Right lobe of liver (tissue), 6 donors: ENCODE results near the gene SAMD9. TPM values are rescaled to one million over a fixed set of nuclear protein-coding genes. Genes with fewer than 3 reads are reported as not detected.

ENCODE experiments used
- ATAC-seq, 4 donors: fragments of 200-7000 bp; cut with Tn5 transposase; one replicate each; pipeline ENCODE4 v1.9.1; 2020; ENCODE audit warnings: mild to moderate bottlenecking in 4 of 4, moderate library complexity in 4 of 4
- DNase-seq, 3 donors: peaks; one replicate each; pipeline ENCODE4 v3.0.0-alpha.2; 2020
- H3K27ac ChIP-seq, 3 donors: fragments of 200-600 bp; one replicate each; pipeline ENCODE4 v1.8.0; 2022
- H3K27me3 ChIP-seq, 2 donors: fragments of 200-600 bp; one replicate each; pipeline ENCODE4 v1.8.0; 2022
- H3K36me3 ChIP-seq, 4 donors: fragments of 200-600 bp; sonication (generic) in 1 of 4; one replicate each; pipeline versions ENCODE4 v1.5.1 to v1.8.0; 2017 to 2022; ENCODE audit warnings: control low read depth in 1 of 4
- H3K4me1 ChIP-seq, 4 donors: fragments of 200-600 bp; sonication (generic) in 1 of 4; one replicate each; pipeline versions ENCODE4 v1.5.1 to v1.8.0; 2017 to 2022; ENCODE audit warnings: control low read depth in 1 of 4
- H3K4me3 ChIP-seq, 3 donors: fragments of 200-600 bp; one replicate each; pipeline ENCODE4 v1.8.0; 2022
- H3K9me3 ChIP-seq, 4 donors: fragments of 200-600 bp; sonication (generic) in 1 of 4; one replicate each; pipeline versions ENCODE4 v1.5.1 to v1.8.0; 2017 to 2022; ENCODE audit warnings: control low read depth in 1 of 4
- POLR2A ChIP-seq: fragments of 450-650 bp; IDR thresholded peaks from one replicate; pipeline ENCODE4 v1.6.1; 2017; ENCODE audit warnings: antibody characterized with exemption, mild to moderate bottlenecking
- WGBS: methylation state at CpG from one replicate; pipeline ENCODE4 v1.1.6; 2018; ENCODE audit warnings: low coverage, low lambda C conversion rate; ENCODE audit not compliant: insufficient coverage; ENCODE audit errors: missing lambda C conversion rate; 5-methylcytosine and 5-hydroxymethylcytosine counted together
- intact Hi-C, 2 donors: fragments of 100-400 bp; cut with DNase I; formaldehyde crosslinking; loops; one replicate each; pipeline versions ENCODE4 v1.11.2 to v1.14.1; 2022
- total RNA-seq, 6 experiments: library from RNA; depleted of rRNA in 2 of 6; stranded (reverse); fragments of >200 nt in 2 of 6; fragmentation: NEBNext Ultra II Directional in 3 of 6; extraction: Animal tissue kit (Norgen Biotek cat#: 25700) in 3 of 6; gene quantifications; one replicate each; pipeline versions ENCODE4 v1.1.0 to v1.2.4, GENCODE V29; 2016 to 2023
- TF ChIP-seq, protein P1 (sequence below), 4 donors: fragments of 200-600 bp in 3 of 4; fragments of 450-650 bp in 1 of 4; IDR thresholded peaks; one replicate each; pipeline versions ENCODE4 v1.5.1 to v1.8.0; 2016 to 2022; ENCODE audit warnings: antibody characterized with exemption in 4 of 4, mild to moderate bottlenecking in 2 of 4
- donor health status: DM: no; HTN: yes; CAD: no.
- donor health status: DM: no; HTN: no; CAD: no.
- donor health status: DM: no; HTN: no; CAD: no.
- donor health status: DM: no; HTN: yes; CAD: no.
- donor health status: DM: no; HTN: yes; CAD: no.

Gene SAMD9
- total RNA-seq, 6 experiments from 2014 or later = 1.4 to 3.5 (median 2.8) TPM

DNA sequence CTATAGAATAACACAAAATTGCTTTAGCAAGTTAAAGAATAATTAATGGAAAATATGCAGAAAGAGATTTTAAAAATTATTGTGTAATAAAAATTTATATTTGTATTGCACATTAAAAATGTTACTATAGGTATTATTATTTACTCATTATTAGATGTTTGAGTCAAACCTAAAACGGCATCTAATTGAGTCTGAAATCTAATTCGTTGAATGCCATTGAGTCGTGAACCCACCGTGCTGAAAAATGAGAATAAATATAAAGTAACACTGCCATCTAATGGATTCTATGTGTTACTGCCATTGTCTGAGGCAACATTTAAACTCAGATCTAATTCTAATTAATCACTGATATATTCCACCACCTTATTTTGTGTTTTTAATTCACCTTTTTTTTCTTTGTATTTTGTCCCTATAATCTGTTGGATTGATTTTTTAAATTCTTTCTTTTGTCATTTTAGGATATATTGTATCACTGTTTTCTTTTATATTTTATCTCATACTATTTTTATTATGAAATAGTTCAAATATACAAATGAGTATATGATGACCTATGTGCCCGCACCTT lies 62.2 kb downstream of the SAMD9 start:
- H3K27ac ChIP-seq = no peak overlapping the region
- ATAC-seq = peak; percentile 72 to 84 (median 77)
- H3K27me3 ChIP-seq = no peaks in the 10 kb centered on the region
- no peaks in the 10 kb centered on the region for H3K9me3 ChIP-seq
- intact Hi-C loops = no loop called here
- TF ChIP-seq POLR2A = no peak
- TF ChIP-seq, protein P1, sequence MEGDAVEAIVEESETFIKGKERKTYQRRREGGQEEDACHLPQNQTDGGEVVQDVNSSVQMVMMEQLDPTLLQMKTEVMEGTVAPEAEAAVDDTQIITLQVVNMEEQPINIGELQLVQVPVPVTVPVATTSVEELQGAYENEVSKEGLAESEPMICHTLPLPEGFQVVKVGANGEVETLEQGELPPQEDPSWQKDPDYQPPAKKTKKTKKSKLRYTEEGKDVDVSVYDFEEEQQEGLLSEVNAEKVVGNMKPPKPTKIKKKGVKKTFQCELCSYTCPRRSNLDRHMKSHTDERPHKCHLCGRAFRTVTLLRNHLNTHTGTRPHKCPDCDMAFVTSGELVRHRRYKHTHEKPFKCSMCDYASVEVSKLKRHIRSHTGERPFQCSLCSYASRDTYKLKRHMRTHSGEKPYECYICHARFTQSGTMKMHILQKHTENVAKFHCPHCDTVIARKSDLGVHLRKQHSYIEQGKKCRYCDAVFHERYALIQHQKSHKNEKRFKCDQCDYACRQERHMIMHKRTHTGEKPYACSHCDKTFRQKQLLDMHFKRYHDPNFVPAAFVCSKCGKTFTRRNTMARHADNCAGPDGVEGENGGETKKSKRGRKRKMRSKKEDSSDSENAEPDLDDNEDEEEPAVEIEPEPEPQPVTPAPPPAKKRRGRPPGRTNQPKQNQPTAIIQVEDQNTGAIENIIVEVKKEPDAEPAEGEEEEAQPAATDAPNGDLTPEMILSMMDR (IDR thresholded peaks at IDR 0.05) = peak; percentile 75 to 84 (median 80)
- no peaks in the 10 kb centered on the region for H3K36me3 ChIP-seq
- no peaks in the 10 kb centered on the region for H3K4me1 ChIP-seq
- no peak overlapping the region for H3K4me3 ChIP-seq
- under 1% methylated on average over 5 of the region's 5 CpGs for WGBS
- DNase-seq = no peak

DNA sequence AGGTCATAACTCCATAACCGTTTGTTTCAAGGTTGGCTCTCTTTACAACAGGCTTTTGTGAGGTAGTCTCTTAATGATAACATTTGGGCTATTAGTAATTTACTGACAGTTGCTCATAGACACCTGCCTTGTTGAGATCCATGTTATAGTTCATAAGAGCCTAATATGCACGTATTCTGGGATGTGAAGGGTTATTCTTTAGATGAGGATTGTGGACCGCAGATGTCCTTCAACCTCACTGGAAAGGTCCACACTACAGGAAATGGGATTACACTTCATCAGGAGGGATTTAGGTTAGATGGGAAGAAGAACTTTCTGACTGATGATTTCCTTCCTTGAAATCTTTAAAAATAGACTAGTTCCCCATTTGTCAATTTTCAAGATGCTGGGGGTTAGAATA lies 62.8 kb downstream of the SAMD9 start:
- WGBS = 22% methylated on average over 3 of the region's 3 CpGs
- Histone ChIP-seq H3K27me3 (no peaks in the 10 kb centered on the region), H3K36me3 (no peaks in the 10 kb centered on the region), H3K27ac (no peak overlapping the region), H3K4me1 (no peaks in the 10 kb centered on the region), H3K4me3 (no peak overlapping the region), H3K9me3 (no peaks in the 10 kb centered on the region)
- TF ChIP-seq POLR2A = no peak
- TF ChIP-seq, protein P1 (IDR thresholded peaks at IDR 0.05) = no peak
- intact Hi-C loops = no loop called here
- ATAC-seq (no peak), DNase-seq (no peak)

DNA sequence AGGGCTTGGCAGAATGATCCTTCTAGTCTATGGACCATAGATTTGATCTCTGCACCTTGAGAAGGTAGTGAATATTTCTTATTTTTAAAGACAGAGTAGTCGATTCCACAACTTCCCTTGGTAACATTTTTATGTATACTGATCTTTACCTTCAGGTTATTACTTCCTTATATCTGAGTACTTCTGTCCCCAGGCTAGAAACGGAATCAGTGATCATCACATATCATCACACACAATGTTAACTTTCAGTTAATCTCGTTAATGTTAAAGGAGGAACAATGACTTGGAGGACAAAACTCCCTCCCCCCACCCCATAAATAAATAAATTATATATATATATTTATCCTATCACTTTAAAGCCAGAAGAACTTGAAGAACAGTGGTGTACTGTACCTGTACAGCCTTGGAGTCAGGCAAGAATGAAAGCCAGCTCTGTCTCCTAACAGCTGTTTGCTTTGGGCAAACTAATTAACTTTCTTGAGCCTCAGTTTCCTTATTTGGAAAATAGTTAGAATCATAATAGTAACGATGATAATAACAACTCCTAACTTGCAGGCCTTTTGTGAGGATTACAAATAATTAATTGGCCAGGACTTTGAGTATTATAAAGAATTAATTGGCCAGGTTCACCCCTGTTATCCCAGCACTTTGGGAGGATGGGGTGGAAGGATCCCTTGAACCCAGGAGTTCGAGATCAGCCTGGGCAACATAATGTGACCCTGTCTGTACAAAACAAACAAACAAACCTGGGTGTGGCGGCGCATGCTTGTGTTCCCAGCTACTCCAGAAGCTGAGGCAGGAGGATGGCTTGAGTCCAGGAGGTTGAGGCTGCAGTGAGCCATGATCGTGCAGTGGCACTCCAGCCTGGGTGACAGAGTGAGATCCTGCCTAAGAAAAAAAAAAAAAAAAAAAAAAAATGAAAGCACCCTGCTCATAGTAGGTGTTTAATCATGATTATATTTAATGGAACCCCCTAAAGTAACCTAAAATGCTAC lies 63.5 kb downstream of the SAMD9 start:
- no peak overlapping the region for H3K4me3 ChIP-seq
- H3K36me3 ChIP-seq = no peaks in the 10 kb centered on the region
- ATAC-seq (no peak), DNase-seq (no peak)
- TF ChIP-seq POLR2A = no peak
- TF ChIP-seq, protein P1 (IDR thresholded peaks at IDR 0.05) = no peak
- no peaks in the 10 kb centered on the region for H3K4me1 ChIP-seq
- intact Hi-C loops = no loop called here
- WGBS = 36% methylated on average over 5 of the region's 8 CpGs
- no peak overlapping the region for H3K27ac ChIP-seq
- H3K9me3 ChIP-seq = no peaks in the 10 kb centered on the region
- no peaks in the 10 kb centered on the region for H3K27me3 ChIP-seq

DNA sequence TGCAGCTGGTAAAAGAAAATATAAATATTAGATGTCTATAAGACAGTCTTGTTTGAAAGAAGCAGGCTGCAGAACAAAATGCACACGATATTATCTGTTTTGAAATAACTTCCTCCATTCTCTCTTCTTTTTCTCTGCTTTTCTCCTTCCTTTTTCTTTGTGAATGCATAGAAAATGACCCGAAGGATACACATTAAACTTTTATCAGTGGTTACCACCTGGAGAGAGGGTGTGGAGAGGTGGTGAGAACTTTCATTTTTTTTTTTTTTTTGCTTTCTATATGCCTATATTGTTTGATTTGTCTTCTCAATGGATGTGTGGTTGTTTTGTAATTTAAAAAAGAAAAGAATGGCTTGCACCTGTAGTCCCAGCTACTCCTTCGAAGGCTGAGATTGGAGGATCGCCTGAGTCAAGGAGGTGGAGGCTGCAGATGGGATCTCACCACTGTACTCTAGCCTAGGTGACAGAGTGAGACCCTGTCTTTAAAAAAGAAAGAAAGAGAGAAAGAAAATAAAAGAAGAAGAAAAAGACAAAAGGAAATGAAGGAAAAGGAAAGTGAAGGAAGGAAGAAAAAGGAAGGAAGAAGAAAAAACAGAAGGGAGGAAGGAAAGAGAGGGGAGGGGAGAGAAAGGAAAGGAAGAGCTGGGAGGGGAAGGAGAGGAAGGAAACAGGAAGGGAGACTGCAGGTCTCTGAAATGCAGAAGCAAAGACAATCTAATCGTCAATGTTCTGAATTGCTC lies 64.4 kb downstream of the SAMD9 start:
- WGBS = 28% methylated on average over 5 of the region's 5 CpGs
- H3K4me1 ChIP-seq = no peaks in the 10 kb centered on the region
- no peak overlapping the region for H3K27ac ChIP-seq
- H3K4me3 ChIP-seq = no peak overlapping the region
- DNase-seq (no peak), ATAC-seq (no peak)
- H3K9me3 ChIP-seq = no peaks in the 10 kb centered on the region
- no peaks in the 10 kb centered on the region for H3K36me3 ChIP-seq
- H3K27me3 ChIP-seq = no peaks in the 10 kb centered on the region
- TF ChIP-seq, protein P1 (IDR thresholded peaks at IDR 0.05) = no peak
- TF ChIP-seq POLR2A = no peak
- intact Hi-C loops = no loop called here
